HTERT RPE-1 (cell line): ENCODE results near the gene MKNK1.

Source experiments
- in situ Hi-C: fragments of 300-500 bp; cut with MboI; formaldehyde crosslinking; loops from 4 replicates; pipeline ENCODE4 v1.14.3; 2020; ENCODE audit warnings: low sequenced_read_pairs

MKNK1 gene

GRCh38 chr1:46525253-46525983, 78.7 kb downstream of the MKNK1 start:
- in situ Hi-C loops, result no loop called here

- in situ Hi-C loops, result no loop called here
Measured at GRCh38 chr1:46524843-46525242, 79.2 kb downstream of the MKNK1 start.

- in situ Hi-C loops, result no loop called here
Measured at GRCh38 chr1:46523496-46524353, 80.3 kb downstream of the MKNK1 start.

- in situ Hi-C loops, result no loop called here
Measured at GRCh38 chr1:46522969-46523320, 81.1 kb downstream of the MKNK1 start.

DNA sequence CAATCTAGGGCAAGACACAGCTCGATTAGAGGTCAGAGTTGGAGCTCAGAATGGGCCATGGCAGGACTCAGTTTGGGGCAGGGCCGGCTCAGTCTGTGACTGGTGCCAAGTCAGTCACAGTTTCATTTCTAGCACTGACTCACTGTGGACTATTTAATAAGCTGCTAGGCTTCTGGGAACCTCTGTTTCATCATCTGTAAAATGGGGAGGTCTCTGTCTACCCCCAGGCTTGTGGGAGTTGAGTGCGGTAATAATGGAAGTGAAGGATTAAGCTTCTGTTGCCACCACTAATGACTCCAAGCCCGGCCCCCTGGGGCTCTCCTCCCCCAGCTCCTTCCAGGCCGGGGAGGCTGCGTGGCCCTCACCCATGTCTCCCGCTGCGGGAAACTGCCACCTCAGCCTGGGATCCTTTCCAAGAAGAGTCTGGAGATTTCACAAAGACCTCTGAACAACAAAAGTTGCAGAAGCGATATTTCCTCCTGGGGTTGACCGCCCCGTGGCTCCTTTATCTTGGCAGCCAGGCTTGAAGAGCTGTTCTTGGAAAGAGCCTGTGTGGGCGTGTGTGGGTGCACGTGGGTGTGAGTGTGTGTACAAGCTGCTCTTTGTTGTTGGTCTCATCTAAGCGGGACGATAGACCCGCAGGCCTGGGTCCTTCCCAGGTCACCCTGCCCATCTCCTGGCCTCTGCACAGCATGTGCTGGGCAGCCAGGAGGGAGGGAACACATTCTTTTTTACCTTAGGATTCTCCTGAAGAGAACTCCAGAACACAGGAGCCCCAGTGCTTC, 81.7 kb downstream of the MKNK1 start:
- in situ Hi-C loops, result no loop called here

DNA sequence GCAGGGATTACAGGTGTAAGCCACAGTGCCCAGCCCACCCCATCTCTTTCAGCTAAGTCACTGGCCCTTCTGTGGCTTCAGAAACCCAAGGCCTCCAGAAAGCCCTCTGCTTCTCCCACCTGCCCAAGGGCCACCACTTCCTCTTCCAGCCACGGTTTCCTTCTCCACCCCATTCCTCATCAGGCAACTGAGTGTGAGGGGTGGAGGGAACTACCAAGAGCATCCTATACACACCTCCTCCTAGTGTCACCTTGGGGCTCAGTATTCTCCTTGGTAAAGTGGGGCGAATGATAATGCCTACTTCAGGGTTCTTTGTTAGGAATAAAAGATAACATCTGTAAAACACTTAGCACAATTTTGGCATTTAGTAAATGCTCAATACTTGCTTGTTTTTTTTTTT, 82.7 kb downstream of the MKNK1 start:
- in situ Hi-C loops, result no loop called here

GRCh38 chr1:46520063-46520911, 83.8 kb downstream of the MKNK1 start:
- in situ Hi-C loops, result no loop called here

GRCh38 chr1:46519209-46519608, 84.9 kb downstream of the MKNK1 start:
- in situ Hi-C loops, result no loop called here

DNA sequence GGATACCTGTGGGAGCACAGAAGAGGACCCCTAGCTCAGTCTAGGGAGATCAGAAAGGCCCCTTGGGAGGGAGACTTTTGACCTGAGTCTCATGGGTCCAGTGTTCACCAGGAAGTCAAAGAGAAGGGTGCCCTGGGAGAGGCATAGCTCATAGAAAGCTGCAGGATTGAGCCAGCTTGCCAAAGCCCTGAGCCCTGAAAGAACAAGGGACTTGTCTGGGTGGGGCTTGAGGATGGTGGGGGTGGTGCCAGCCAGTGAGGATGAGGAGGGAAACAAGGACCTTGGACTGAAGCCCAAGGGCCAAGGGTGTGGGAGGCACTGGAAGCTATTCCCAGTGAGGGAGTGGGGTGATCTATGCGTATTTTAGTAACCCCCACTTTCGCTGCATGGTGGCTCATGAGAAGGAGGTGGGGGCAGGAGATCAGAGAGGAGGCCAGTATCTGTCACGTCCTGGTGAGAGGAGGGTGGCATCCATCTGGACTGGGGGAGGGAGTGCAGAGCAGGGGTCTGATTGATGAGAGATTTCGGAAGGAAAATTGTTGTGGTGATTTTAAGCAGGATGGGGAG, 86.1 kb downstream of the MKNK1 start:
- in situ Hi-C loops, result no loop called here

GRCh38 chr1:46517010-46517600, 87.0 kb downstream of the MKNK1 start:
- in situ Hi-C loops, result no loop called here

- in situ Hi-C loops, result no loop called here
Measured at GRCh38 chr1:46516200-46516950, 87.7 kb downstream of the MKNK1 start.

GRCh38 chr1:46515576-46515975, 88.5 kb downstream of the MKNK1 start:
- in situ Hi-C loops, result no loop called here

- in situ Hi-C loops, result no loop called here
Measured at GRCh38 chr1:46513536-46513935, 90.5 kb downstream of the MKNK1 start.

GRCh38 chr1:46512792-46513190, 91.3 kb downstream of the MKNK1 start:
- in situ Hi-C loops, result no loop called here

DNA sequence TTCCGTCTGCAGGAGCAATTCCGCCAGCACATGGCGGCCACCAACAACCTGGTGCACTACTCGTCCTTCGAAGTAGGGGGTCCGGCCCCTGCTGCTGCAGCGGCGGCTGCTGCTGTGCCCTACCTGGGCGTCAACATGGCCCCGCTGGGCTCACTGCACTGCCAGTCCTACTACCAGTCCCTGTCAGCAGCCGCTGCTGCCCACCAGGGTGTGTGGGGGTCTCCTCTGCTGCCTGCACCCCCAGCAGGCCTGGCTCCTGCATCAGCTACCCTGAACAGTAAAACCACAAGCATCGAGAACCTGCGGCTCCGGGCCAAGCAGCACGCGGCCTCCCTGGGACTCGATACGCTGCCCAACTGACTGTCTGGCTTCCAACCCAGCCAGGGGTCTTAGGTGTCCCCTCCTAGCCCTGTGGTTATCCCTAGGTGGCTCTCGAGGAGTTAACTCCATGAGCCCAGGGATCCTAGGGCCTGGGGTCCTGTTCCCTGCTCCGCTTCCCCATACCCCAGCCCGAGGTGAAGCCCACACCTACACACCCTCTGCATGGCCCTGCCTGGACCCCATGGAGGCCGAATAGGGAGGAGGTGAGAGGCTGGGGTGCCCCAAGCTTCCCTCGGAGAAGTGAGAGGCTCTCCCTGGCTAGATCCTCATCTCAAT, 91.8 kb downstream of the MKNK1 start:
- in situ Hi-C loops, result no loop called here

DNA sequence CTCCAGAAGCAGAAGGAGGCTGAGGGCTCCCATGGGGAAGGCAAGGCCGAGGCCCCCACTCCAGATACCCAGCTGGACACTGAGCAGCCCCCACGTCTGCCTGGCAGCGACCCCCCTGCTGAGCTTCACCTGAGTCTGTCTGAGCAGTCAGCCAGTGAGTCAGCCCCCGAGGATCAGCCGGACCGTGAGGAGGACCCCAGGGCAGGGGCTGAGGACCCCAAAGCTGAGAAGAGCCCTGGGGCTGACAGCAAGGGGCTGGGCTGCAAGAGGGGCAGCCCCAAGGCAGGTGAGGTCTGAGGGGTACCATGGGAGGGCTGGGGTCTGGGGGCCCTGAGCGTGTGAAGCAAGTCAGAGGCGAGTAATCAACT, 93.1 kb downstream of the MKNK1 start:
- in situ Hi-C loops, result no loop called here

DNA sequence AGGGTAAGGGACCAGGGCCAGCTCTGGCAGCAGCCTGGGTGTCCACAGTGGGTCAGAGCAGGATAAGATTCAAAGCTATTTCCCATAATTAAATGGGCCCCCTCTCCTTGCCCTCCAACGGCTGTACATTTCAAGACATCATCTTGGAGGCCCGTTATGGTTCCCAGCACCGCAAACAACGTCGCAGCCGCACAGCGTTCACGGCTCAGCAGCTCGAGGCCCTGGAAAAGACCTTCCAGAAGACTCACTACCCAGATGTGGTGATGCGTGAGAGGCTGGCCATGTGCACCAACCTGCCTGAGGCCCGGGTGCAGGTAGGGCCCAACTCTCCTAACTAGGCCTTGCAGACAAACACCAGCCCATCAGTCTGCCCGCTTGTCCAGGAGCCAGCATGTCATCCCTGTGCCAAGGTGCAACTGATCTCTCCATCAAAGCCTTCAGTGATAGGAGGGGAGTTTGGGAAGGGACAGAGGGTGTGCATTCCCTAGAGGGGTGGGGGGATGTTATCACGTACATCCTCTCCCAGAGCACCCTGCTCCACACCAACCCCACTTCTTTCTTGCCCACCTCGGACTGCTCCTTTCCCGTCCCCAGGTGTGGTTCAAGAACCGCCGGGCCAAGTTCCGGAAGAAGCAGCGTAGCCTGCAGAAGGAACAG, 93.6 kb downstream of the MKNK1 start:
- in situ Hi-C loops, result no loop called here

- in situ Hi-C loops, result no loop called here
Measured at GRCh38 chr1:46508757-46509156, 95.3 kb downstream of the MKNK1 start.
